Gastroesophageal sphincter (tissue), 4 donors: ENCODE data around the gene RANBP9. TPM values are rescaled to one million over a fixed set of nuclear protein-coding genes. Genes with fewer than 3 reads are reported as not detected.

Source experiments
- ATAC-seq: fragments of 150-250 bp; one replicate; pipeline ENCODE4 v1.9.1; 2016; ENCODE audit warnings: mild to moderate bottlenecking, moderate library complexity
- H3K27ac ChIP-seq, 4 donors: fragments of 200-600 bp; sonication (generic) in 3 of 4; 1 replicate in 3 of 4; 2 replicates in 1 of 4; pipeline ENCODE4 v1.5.1; 2016 to 2019
- H3K27me3 ChIP-seq: fragments of 200-600 bp; sonication (generic); one replicate; pipeline ENCODE4 v1.5.1; 2019
- H3K36me3 ChIP-seq, 2 donors: fragments of 200-600 bp; sonication (generic); one replicate each; pipeline ENCODE4 v1.5.1; 2019; ENCODE audit warnings: control low read depth in 1 of 2
- H3K4me1 ChIP-seq, 3 donors: fragments of 200-600 bp; sonication (generic); 1 replicate in 2 of 3; 2 replicates in 1 of 3; pipeline ENCODE4 v1.5.1; 2016 to 2019; ENCODE audit warnings: control low read depth in 2 of 3
- H3K4me3 ChIP-seq, 2 donors: fragments of 200-600 bp; sonication (generic); one replicate each; pipeline ENCODE4 v1.5.1; 2019; ENCODE audit warnings: mild to moderate bottlenecking in 1 of 2, moderate library complexity in 1 of 2
- H3K9me3 ChIP-seq, 3 donors: fragments of 200-600 bp; sonication (generic); one replicate each; pipeline ENCODE4 v1.5.1; 2017 to 2019; ENCODE audit warnings: control low read depth in 2 of 3
- CTCF ChIP-seq, 4 experiments: fragments of 200-600 bp in 2 of 4; fragments of 450-650 bp in 2 of 4; sonication (generic) in 1 of 4; IDR thresholded peaks; one replicate each; pipeline ENCODE4 v1.5.1; 2017 to 2019; ENCODE audit warnings: antibody characterized with exemption in 4 of 4, mild to moderate bottlenecking in 2 of 4, moderate library complexity in 2 of 4
- EP300 ChIP-seq: sonication (generic); formaldehyde crosslinking; IDR thresholded peaks from one replicate; pipeline ENCODE4 v1.6.1; 2017; ENCODE audit warnings: antibody characterized with exemption, mild to moderate bottlenecking
- POLR2A ChIP-seq, 2 donors: fragments of 450-650 bp; IDR thresholded peaks; one replicate each; pipeline ENCODE4 v1.6.1; 2017; ENCODE audit warnings: antibody characterized with exemption in 2 of 2, mild to moderate bottlenecking in 2 of 2, moderate library complexity in 1 of 2
- POLR2AphosphoS5 ChIP-seq: sonication (generic); formaldehyde crosslinking; IDR thresholded peaks from one replicate; pipeline ENCODE4 v1.6.1; 2017; ENCODE audit warnings: antibody characterized with exemption
- WGBS, 2 donors: methylation state at CpG; one replicate each; pipeline ENCODE4 v1.1.5; 2018; ENCODE audit warnings: low coverage in 1 of 2; 5-methylcytosine and 5-hydroxymethylcytosine counted together
- total RNA-seq, 4 donors: library from RNA; depleted of rRNA; stranded (reverse); fragments of >200 nt; gene quantifications; one replicate each; pipeline ENCODE4 v1.1.0, GENCODE V29; 2016

The RANBP9 gene
- total RNA-seq, 4 donors from 2014 or later, result 39.1 to 59.9 (median 52.1) TPM

GRCh38 chr6:13743736-13744127 lies 32.1 kb upstream of the RANBP9 start:
- Histone ChIP-seq H3K9me3 (no peaks in the 10 kb centered on the region), H3K4me3 (no peak overlapping the region), H3K4me1 (no peaks in the 10 kb centered on the region), H3K36me3 (no peaks in the 10 kb centered on the region), H3K27me3 (no peaks in the 10 kb centered on the region), H3K27ac (no peak overlapping the region)
- no peak for ATAC-seq
- TF ChIP-seq CTCF (IDR thresholded peaks at IDR 0.05) (no peak), EP300 (no peak), POLR2AphosphoS5 (no peak), POLR2A (IDR thresholded peaks at IDR 0.05) (no peak)
- WGBS, 2 donors, result 81 to 95% methylated on average over 7 of the region's 7 CpGs

GRCh38 chr6:13742961-13743735 lies 31.5 kb upstream of the RANBP9 start:
- Histone ChIP-seq H3K27me3 (no peaks in the 10 kb centered on the region), H3K4me3 (peak overlapping the region in 1 of 2 donors; percentile 33), H3K4me1 (no peaks in the 10 kb centered on the region), H3K9me3 (no peaks in the 10 kb centered on the region), H3K27ac (no peak overlapping the region), H3K36me3 (no peaks in the 10 kb centered on the region)
- ATAC-seq, result no peak
- TF ChIP-seq POLR2AphosphoS5 (no peak), POLR2A (IDR thresholded peaks at IDR 0.05) (no peak), EP300 (no peak), CTCF (IDR thresholded peaks at IDR 0.05) (no peak)
- WGBS, 2 donors, result 90% methylated on average over 2 of the region's 56 CpGs; no CpG with 5 or more reads in 1 of the 2 donors

- no peaks in the 10 kb centered on the region for H3K4me1 ChIP-seq
- WGBS, 2 donors, result 77 to 100% methylated on average over 3 to 4 of the region's 4 CpGs
- ATAC-seq, result no peak
- H3K36me3 ChIP-seq, result no peaks in the 10 kb centered on the region
- H3K27ac ChIP-seq, result no peak overlapping the region
- no peak overlapping the region for H3K4me3 ChIP-seq
- H3K27me3 ChIP-seq, result no peaks in the 10 kb centered on the region
- no peaks in the 10 kb centered on the region for H3K9me3 ChIP-seq
- no peak for TF ChIP-seq CTCF (IDR thresholded peaks at IDR 0.05)
- no peak for TF ChIP-seq POLR2A (IDR thresholded peaks at IDR 0.05)
- no peak for TF ChIP-seq EP300
- TF ChIP-seq POLR2AphosphoS5, result no peak
Measured at GRCh38 chr6:13741365-13741764, 29.7 kb upstream of the RANBP9 start.

- no peak for ATAC-seq
- 71 to 86% methylated on average over 2 of the region's 2 CpGs for WGBS, 2 donors
- TF ChIP-seq POLR2AphosphoS5 (no peak), CTCF (IDR thresholded peaks at IDR 0.05) (no peak), EP300 (no peak), POLR2A (IDR thresholded peaks at IDR 0.05) (no peak)
- Histone ChIP-seq H3K36me3 (no peaks in the 10 kb centered on the region), H3K4me3 (no peak overlapping the region), H3K9me3 (no peaks in the 10 kb centered on the region), H3K27me3 (no peaks in the 10 kb centered on the region), H3K27ac (no peak overlapping the region), H3K4me1 (peaks cover 0 to 18% (median 0%) of the 10 kb centered on the region in 3 donors)
Measured at GRCh38 chr6:13735031-13735430, 23.4 kb upstream of the RANBP9 start.

- WGBS, 2 donors, result 20 to 24% methylated on average over 14 to 17 of the region's 17 CpGs
- Histone ChIP-seq H3K36me3 (no peaks in the 10 kb centered on the region), H3K27me3 (no peaks in the 10 kb centered on the region), H3K4me3 (peak overlapping the region in 1 of 2 donors; percentile 21), H3K9me3 (no peaks in the 10 kb centered on the region), H3K27ac (peak overlapping the region in 3 of 4 donors; percentile 55 to 60 (median 56)), H3K4me1 (peaks cover 0 to 18% (median 0%) of the 10 kb centered on the region in 3 donors)
- no peak for TF ChIP-seq CTCF (IDR thresholded peaks at IDR 0.05)
- peak; percentile 64 for TF ChIP-seq POLR2AphosphoS5
- ATAC-seq, result peak; percentile 97
Measured at GRCh38 chr6:13733178-13733887, 21.7 kb upstream of the RANBP9 start.
